Testis (tissue), 3 donors: ENCODE data around the gene FYTTD1. TPM values are rescaled to one million over a fixed set of nuclear protein-coding genes. Genes with fewer than 3 reads are reported as not detected.
"Not testable (repeated sequence)": the region's sequence is repeated elsewhere in the genome, so short reads cannot be mapped to it uniquely, and the experiment has no call there.

Source experiments
- DNase-seq: peaks from one replicate; pipeline ENCODE4 v3.0.0-alpha.2; 2019
- H3K27ac ChIP-seq, 2 donors: fragments of 200-600 bp; sonication (generic); one replicate each; pipeline ENCODE4 v1.5.1; 2019
- H3K27me3 ChIP-seq: fragments of 200-600 bp; sonication (generic); one replicate; pipeline ENCODE4 v1.5.1; 2019
- H3K36me3 ChIP-seq: fragments of 200-600 bp; sonication (generic); one replicate; pipeline ENCODE4 v1.5.1; 2017; ENCODE audit warnings: low read depth; ENCODE audit errors: missing control alignments
- H3K4me1 ChIP-seq: fragments of 200-600 bp; sonication (generic); one replicate; pipeline ENCODE4 v1.5.1; 2019
- H3K4me3 ChIP-seq, 2 donors: fragments of 200-600 bp; sonication (generic); one replicate each; pipeline ENCODE4 v1.5.1; 2017 to 2019
- H3K9me3 ChIP-seq: fragments of 200-600 bp; sonication (generic); one replicate; pipeline ENCODE4 v1.5.1; 2017
- POLR2A ChIP-seq: fragments of 450-650 bp; IDR thresholded peaks from one replicate; pipeline ENCODE4 v1.6.1; 2017; ENCODE audit warnings: antibody characterized with exemption, mild to moderate bottlenecking, moderate library complexity
- WGBS, 2 donors: methylation state at CpG; one replicate each; pipeline ENCODE4 v1.1.5; 2018; 5-methylcytosine and 5-hydroxymethylcytosine counted together
- intact Hi-C: fragments of 100-400 bp; cut with DNase I; formaldehyde crosslinking; loops from one replicate; pipeline ENCODE4 v1.15.1; 2023; ENCODE audit warnings: low total_unique reads
- polyA plus RNA-seq: library from polyadenylated mRNA; stranded (reverse); fragments of 350-450 nt; fragmentation: Illumina TruSeq; extraction: RNeasy Lipid Tissue Mini Kit (QIAGEN cat#74804); gene quantifications from one replicate; pipeline ENCODE4 v1.2.3, GENCODE V29; 2014; ENCODE audit warnings: low read depth, low replicate concordance; ENCODE audit not compliant: insufficient read depth
- total RNA-seq, 2 donors: library from RNA; depleted of rRNA; stranded (reverse); fragments of >200 nt; gene quantifications; one replicate each; pipeline ENCODE4 v1.2.3, GENCODE V29; 2016
- TF ChIP-seq, protein P1 (sequence below), 3 experiments: fragments of 450-650 bp in 2 of 3; fragments of 200-600 bp in 1 of 3; sonication (generic) in 1 of 3; IDR thresholded peaks; one replicate each; pipeline ENCODE4 v1.5.1; 2016 to 2019; ENCODE audit warnings: antibody characterized with exemption in 3 of 3, mild to moderate bottlenecking in 2 of 3, moderate library complexity in 1 of 3

Gene FYTTD1
- total and polyA plus RNA-seq, 3 donors from 2014 or later: 79.5 to 83.6 (median 80.5) TPM

DNA sequence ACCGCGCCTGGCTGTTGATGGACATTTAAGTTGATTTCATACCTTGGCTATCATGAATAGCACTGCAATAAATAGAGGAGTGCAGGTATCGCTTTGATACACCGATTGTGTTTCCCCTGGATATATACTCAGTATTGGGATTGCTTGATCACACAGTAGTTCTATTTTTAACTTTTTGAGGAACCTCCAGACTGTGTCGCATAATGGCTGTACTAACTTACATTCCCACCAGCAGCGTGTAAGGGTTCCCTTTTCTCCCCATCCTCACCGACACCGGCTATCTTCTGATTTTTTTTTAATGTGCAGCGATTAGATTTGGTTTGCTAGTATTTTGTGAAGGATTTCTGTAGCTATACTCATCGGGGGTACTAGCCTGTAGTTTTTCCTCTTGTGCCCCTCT, 29.0 kb upstream of the FYTTD1 start:
- Histone ChIP-seq H3K27me3 (no peaks in the 10 kb centered on the region), H3K27ac (no peak overlapping the region), H3K9me3 (no peaks in the 10 kb centered on the region), H3K4me3 (no peak overlapping the region), H3K36me3 (no peaks in the 10 kb centered on the region), H3K4me1 (no peaks in the 10 kb centered on the region)
- TF ChIP-seq POLR2A: no peak
- TF ChIP-seq, protein P1, sequence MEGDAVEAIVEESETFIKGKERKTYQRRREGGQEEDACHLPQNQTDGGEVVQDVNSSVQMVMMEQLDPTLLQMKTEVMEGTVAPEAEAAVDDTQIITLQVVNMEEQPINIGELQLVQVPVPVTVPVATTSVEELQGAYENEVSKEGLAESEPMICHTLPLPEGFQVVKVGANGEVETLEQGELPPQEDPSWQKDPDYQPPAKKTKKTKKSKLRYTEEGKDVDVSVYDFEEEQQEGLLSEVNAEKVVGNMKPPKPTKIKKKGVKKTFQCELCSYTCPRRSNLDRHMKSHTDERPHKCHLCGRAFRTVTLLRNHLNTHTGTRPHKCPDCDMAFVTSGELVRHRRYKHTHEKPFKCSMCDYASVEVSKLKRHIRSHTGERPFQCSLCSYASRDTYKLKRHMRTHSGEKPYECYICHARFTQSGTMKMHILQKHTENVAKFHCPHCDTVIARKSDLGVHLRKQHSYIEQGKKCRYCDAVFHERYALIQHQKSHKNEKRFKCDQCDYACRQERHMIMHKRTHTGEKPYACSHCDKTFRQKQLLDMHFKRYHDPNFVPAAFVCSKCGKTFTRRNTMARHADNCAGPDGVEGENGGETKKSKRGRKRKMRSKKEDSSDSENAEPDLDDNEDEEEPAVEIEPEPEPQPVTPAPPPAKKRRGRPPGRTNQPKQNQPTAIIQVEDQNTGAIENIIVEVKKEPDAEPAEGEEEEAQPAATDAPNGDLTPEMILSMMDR (IDR thresholded peaks at IDR 0.05): no peak
- intact Hi-C loops: no loop called here
- DNase-seq: no peak
- 95 to 96% methylated on average over 10 of the region's 10 CpGs for WGBS, 2 donors

DNA sequence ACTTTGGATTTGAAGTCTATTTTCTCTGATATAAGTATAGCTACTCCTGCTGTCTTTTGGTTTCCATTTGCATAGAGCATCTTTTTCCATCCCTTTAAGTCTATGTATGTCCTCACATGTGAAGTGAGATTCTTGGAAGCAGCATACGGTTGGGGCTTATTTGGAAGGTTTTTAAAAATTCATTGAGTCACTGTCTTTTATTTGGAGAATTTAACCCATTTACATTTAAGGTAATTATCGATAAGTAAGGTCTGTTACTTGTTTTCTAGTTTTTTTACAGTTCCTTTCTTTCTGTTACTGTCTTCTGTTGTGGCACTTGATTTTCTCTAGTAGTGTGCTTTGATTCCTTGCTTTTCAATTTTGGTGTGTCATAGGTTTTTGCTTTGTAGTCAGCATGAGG, 26.9 kb upstream of the FYTTD1 start:
- Histone ChIP-seq H3K9me3 (no peaks in the 10 kb centered on the region), H3K36me3 (no peaks in the 10 kb centered on the region), H3K27ac (no peak overlapping the region), H3K4me3 (no peak overlapping the region), H3K4me1 (no peaks in the 10 kb centered on the region), H3K27me3 (no peaks in the 10 kb centered on the region)
- intact Hi-C loops: no loop called here
- no peak for DNase-seq
- TF ChIP-seq, protein P1 (IDR thresholded peaks at IDR 0.05): no peak
- TF ChIP-seq POLR2A: no peak
- WGBS, 2 donors: 92 to 94% methylated on average over 2 of the region's 2 CpGs

DNA sequence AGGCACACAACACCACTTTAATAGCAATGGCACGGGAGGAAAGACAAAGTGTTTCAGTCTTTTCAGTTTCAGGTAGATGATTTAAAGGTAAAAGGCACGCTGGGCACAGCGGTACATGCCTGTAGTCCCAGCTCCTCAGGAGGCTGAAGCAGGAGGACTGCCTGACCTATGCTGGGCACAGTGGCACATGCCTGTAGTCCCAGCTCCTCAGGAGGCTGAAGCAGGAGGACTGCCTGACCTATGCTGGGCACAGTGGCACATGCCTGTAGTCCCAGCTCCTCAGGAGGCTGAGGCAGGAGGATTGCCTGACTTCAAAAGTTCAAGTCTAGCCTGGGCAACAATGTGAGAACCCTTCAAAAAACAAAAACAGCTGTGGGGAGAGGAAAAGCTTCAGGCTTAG, 21.8 kb upstream of the FYTTD1 start:
- WGBS, 2 donors: 83 to 89% methylated on average over 3 of the region's 3 CpGs
- H3K27ac ChIP-seq, H3K4me1 ChIP-seq, intact Hi-C loops, H3K36me3 ChIP-seq, DNase-seq, H3K9me3 ChIP-seq, H3K4me3 ChIP-seq, H3K27me3 ChIP-seq: not testable (repeated sequence)

DNA sequence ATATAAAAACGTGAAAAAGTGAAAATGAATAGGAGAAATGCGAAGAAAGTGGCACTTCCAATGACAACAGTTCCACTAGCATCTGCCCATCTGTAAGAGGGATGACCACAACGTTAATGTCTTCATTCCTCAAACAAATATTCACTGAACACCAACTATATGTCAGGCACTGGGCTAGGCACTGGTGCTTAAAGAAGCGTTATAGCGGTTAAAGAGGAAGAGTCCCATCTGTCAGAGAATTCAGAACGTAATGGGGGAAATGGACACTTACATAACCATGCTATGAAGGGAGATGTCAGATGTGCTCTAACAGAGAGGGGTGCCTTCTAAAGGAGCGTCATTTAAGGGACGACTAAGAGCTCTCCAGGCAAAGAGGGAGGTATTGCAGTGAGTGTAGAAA, 21.2 kb upstream of the FYTTD1 start:
- no peak for DNase-seq
- H3K27me3 ChIP-seq: no peaks in the 10 kb centered on the region
- intact Hi-C loops: no loop called here
- TF ChIP-seq, protein P1 (IDR thresholded peaks at IDR 0.05): no peak
- TF ChIP-seq POLR2A: no peak
- H3K27ac ChIP-seq: no peak overlapping the region
- H3K4me1 ChIP-seq: no peaks in the 10 kb centered on the region
- no peak overlapping the region for H3K4me3 ChIP-seq
- 63 to 75% methylated on average over 8 of the region's 8 CpGs for WGBS, 2 donors
- H3K36me3 ChIP-seq: no peaks in the 10 kb centered on the region
- no peaks in the 10 kb centered on the region for H3K9me3 ChIP-seq

DNA sequence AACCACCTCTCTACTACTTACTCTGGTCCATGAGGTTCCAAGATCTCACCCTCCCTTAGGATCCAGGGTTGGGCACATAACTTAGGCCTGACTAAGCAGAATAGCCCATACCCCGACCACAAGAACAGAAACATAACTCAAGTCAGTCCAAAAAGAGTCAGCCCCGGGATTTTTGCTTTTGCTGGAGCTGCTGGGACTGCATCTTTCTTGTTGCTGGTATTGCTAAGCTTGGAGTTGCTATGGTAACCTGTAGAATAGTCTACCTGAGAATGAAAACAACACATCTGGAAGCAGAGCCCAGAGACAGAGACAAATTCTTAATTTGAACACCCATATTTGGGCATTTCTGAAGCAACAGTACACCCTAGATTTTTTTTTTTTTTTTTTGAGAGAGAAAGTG, 19.5 kb upstream of the FYTTD1 start:
- WGBS, 2 donors: 92 to 94% methylated on average over 2 of the region's 2 CpGs
- no peak for TF ChIP-seq POLR2A
- TF ChIP-seq, protein P1 (IDR thresholded peaks at IDR 0.05): no peak
- Histone ChIP-seq H3K27ac (peak overlapping the region in 1 of 2 donors; percentile 4), H3K36me3 (no peaks in the 10 kb centered on the region), H3K27me3 (no peaks in the 10 kb centered on the region), H3K9me3 (no peaks in the 10 kb centered on the region), H3K4me3 (no peak overlapping the region), H3K4me1 (peaks cover 9% of the 10 kb centered on the region)
- intact Hi-C loops: no loop called here
- DNase-seq: no peak

DNA sequence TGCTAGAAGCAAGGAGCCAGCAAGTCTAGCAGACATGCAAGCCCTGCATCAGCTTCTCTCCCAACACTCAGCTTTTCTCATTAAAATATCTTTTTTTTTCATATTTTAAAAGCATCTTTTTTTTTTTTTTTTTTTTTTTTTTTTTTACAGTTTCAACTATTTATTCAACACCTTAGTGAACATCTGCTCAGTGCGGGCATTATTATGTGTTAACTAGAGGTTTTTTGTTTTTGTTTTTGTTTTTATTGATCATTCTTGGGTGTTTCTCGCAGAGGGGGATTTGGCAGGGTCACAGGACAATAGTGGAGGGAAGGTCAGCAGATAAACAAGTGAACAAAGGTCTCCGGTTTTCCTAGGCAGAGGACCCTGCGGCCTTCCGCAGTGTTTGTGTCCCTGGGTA, 18.9 kb upstream of the FYTTD1 start:
- intact Hi-C loops, H3K27me3 ChIP-seq, H3K9me3 ChIP-seq, DNase-seq, H3K4me3 ChIP-seq, H3K36me3 ChIP-seq, H3K27ac ChIP-seq, H3K4me1 ChIP-seq: not testable (repeated sequence)
- WGBS, 2 donors: 72 to 91% methylated on average over 2 of the region's 5 CpGs

DNA sequence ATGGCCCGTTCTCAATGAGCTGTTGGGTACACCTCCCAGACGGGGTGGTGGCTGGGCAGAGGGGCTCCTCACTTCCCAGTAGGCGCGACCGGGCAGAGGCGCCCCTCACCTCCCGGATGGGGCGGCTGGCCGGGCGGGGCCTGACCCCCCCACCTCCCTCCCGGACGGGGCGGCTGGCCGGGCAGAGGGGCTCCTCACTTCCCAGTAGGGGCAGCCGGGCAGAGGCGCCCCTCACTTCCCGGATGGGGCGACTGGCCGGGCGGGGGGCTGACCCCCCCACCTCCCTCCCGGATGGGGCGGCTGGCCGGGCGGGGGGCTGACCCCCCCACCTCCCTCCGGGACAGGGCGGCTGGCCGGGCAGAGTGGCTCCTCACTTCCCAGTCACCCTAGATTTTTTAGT, 18.2 kb upstream of the FYTTD1 start:
- intact Hi-C loops, H3K36me3 ChIP-seq, H3K4me1 ChIP-seq, H3K27me3 ChIP-seq, H3K4me3 ChIP-seq, DNase-seq, H3K27ac ChIP-seq, H3K9me3 ChIP-seq: not testable (repeated sequence)
- WGBS, 2 donors: 96 to 97% methylated on average over 10 to 15 of the region's 27 CpGs
